Measurements from ENCODE around the gene NANS.
"Not testable (repeated sequence)": the region's sequence is repeated elsewhere in the genome, so short reads cannot be mapped to it uniquely, and the experiment has no call there.

The NANS gene

GRCh38 chr9:98100456-98100855, 43.9 kb downstream of the NANS start:
- peak overlapping the region; percentile 73 to 89 for H3K27ac Mint-ChIP-seq
- ATAC-seq (replicated peaks) (no peak), DNase-seq (no peak)
- H3K36me3 Mint-ChIP-seq (ENCODE audit: insufficient read depth): peaks cover 35% of the 10 kb centered on the region
- peak overlapping the region; percentile 18 to 57 for H3K4me3 Mint-ChIP-seq
- H3K9me3 Mint-ChIP-seq: no peaks in the 10 kb centered on the region
- H3K27me3 Mint-ChIP-seq: no peaks in the 10 kb centered on the region
- peaks cover 53 to 57% of the 10 kb centered on the region in 2 donors for H3K4me1 Mint-ChIP-seq (ENCODE audit: low read depth in 2 of 2)

- H3K27me3 Mint-ChIP-seq: no peaks in the 10 kb centered on the region
- H3K27ac Mint-ChIP-seq: peak overlapping the region; percentile 73 to 89
- peaks cover 60 to 64% of the 10 kb centered on the region in 2 donors for H3K4me1 Mint-ChIP-seq (ENCODE audit: low read depth in 2 of 2)
- H3K36me3 Mint-ChIP-seq (ENCODE audit: insufficient read depth): peaks cover 33% of the 10 kb centered on the region
- ATAC-seq (replicated peaks) (no peak), DNase-seq (no peak)
- H3K4me3 Mint-ChIP-seq: peak overlapping the region; percentile 62 to 73
- H3K9me3 Mint-ChIP-seq: no peaks in the 10 kb centered on the region
Observed at GRCh38 chr9:98101416-98101815, 44.9 kb downstream of the NANS start.

GRCh38 chr9:98101868-98102273, 45.3 kb downstream of the NANS start:
- Mint-ChIP-seq H3K27ac (peak overlapping the region; percentile 73 to 89), H3K4me1 (ENCODE audit: low read depth in 2 of 2) (peaks cover 59 to 64% of the 10 kb centered on the region in 2 donors), H3K27me3 (no peaks in the 10 kb centered on the region), H3K9me3 (no peaks in the 10 kb centered on the region), H3K4me3 (peak overlapping the region; percentile 62 to 73), H3K36me3 (ENCODE audit: insufficient read depth) (peaks cover 36% of the 10 kb centered on the region)
- DNase-seq (peak; percentile 74 to 78 (median 76)), ATAC-seq (replicated peaks) (peak; percentile 97)

GRCh38 chr9:98104445-98104881, 47.9 kb downstream of the NANS start:
- no peaks in the 10 kb centered on the region for H3K9me3 Mint-ChIP-seq
- peak overlapping the region; percentile 47 to 73 for H3K4me3 Mint-ChIP-seq
- no peaks in the 10 kb centered on the region for H3K27me3 Mint-ChIP-seq
- peak overlapping the region; percentile 73 to 89 for H3K27ac Mint-ChIP-seq
- peaks cover 47% of the 10 kb centered on the region for H3K36me3 Mint-ChIP-seq (ENCODE audit: insufficient read depth)
- DNase-seq: no peak
- no peak for ATAC-seq (replicated peaks)
- H3K4me1 Mint-ChIP-seq (ENCODE audit: low read depth in 2 of 2): peaks cover 63 to 71% of the 10 kb centered on the region in 2 donors

- Mint-ChIP-seq H3K4me1 (ENCODE audit: low read depth in 2 of 2) (peaks cover 63 to 72% of the 10 kb centered on the region in 2 donors), H3K27ac (peak overlapping the region; percentile 73 to 89), H3K4me3 (peak overlapping the region; percentile 47 to 73), H3K36me3 (ENCODE audit: insufficient read depth) (peaks cover 46% of the 10 kb centered on the region), H3K27me3 (no peaks in the 10 kb centered on the region), H3K9me3 (no peaks in the 10 kb centered on the region)
- ATAC-seq (replicated peaks) (no peak), DNase-seq (no peak)
Observed at GRCh38 chr9:98105006-98105405, 48.5 kb downstream of the NANS start.

- ATAC-seq (replicated peaks) (peak; percentile 58), DNase-seq (no peak)
- Mint-ChIP-seq H3K27ac (peak overlapping the region; percentile 89 to 97), H3K4me3 (peak overlapping the region; percentile 62 to 66), H3K27me3 (no peaks in the 10 kb centered on the region), H3K9me3 (no peaks in the 10 kb centered on the region), H3K4me1 (ENCODE audit: low read depth in 2 of 2) (peaks cover 51 to 72% of the 10 kb centered on the region in 2 donors), H3K36me3 (ENCODE audit: insufficient read depth) (peaks cover 46% of the 10 kb centered on the region)
Observed at GRCh38 chr9:98107926-98108325, 51.4 kb downstream of the NANS start.

- Mint-ChIP-seq H3K4me1 (ENCODE audit: low read depth in 2 of 2) (peaks cover 48 to 74% of the 10 kb centered on the region in 2 donors), H3K27me3 (no peaks in the 10 kb centered on the region), H3K36me3 (ENCODE audit: insufficient read depth) (peaks cover 46% of the 10 kb centered on the region), H3K4me3 (peak overlapping the region; percentile 62 to 66), H3K9me3 (no peaks in the 10 kb centered on the region), H3K27ac (peak overlapping the region; percentile 89 to 97)
- ATAC-seq (replicated peaks) (peak; percentile 91), DNase-seq (peak; percentile 32 to 52 (median 33))
Observed at GRCh38 chr9:98108531-98109031, 52.0 kb downstream of the NANS start.

- Mint-ChIP-seq H3K27ac (peak overlapping the region; percentile 89 to 97), H3K4me3 (peak overlapping the region; percentile 62 to 66), H3K4me1 (ENCODE audit: low read depth in 2 of 2) (peaks cover 46 to 72% of the 10 kb centered on the region in 2 donors), H3K9me3 (no peaks in the 10 kb centered on the region), H3K36me3 (ENCODE audit: insufficient read depth) (peaks cover 44% of the 10 kb centered on the region), H3K27me3 (no peaks in the 10 kb centered on the region)
- DNase-seq: no peak
- ATAC-seq (replicated peaks): no peak
Observed at GRCh38 chr9:98109052-98109451, 52.5 kb downstream of the NANS start.

- peak overlapping the region; percentile 95 to 99 for H3K27ac Mint-ChIP-seq
- DNase-seq; H3K27me3 Mint-ChIP-seq; H3K9me3 Mint-ChIP-seq; ATAC-seq (replicated peaks); H3K4me3 Mint-ChIP-seq: not testable (repeated sequence)
- H3K4me1 Mint-ChIP-seq (ENCODE audit: low read depth in 2 of 2): peaks cover 38 to 54% of the 10 kb centered on the region in 2 donors
- H3K36me3 Mint-ChIP-seq (ENCODE audit: insufficient read depth): peaks cover 32% of the 10 kb centered on the region
Observed at GRCh38 chr9:98117097-98117496, 60.6 kb downstream of the NANS start.

- peaks cover 33% of the 10 kb centered on the region for H3K36me3 Mint-ChIP-seq (ENCODE audit: insufficient read depth)
- H3K4me1 Mint-ChIP-seq (ENCODE audit: low read depth in 2 of 2): peaks cover 40 to 53% of the 10 kb centered on the region in 2 donors
- H3K9me3 Mint-ChIP-seq: no peaks in the 10 kb centered on the region
- H3K27ac Mint-ChIP-seq: peak overlapping the region; percentile 95 to 99
- peak; percentile 81 for ATAC-seq (replicated peaks)
- H3K27me3 Mint-ChIP-seq: no peaks in the 10 kb centered on the region
- peak; percentile 41 to 57 (median 48) for DNase-seq
- peak overlapping the region; percentile 85 to 96 for H3K4me3 Mint-ChIP-seq
Observed at GRCh38 chr9:98117984-98118639, 61.6 kb downstream of the NANS start.

- Mint-ChIP-seq H3K9me3 (no peaks in the 10 kb centered on the region), H3K27me3 (no peaks in the 10 kb centered on the region), H3K4me1 (ENCODE audit: low read depth in 2 of 2) (peaks cover 40 to 49% of the 10 kb centered on the region in 2 donors), H3K27ac (peak within 1 kb of the TSS; percentile 95 to 99), H3K4me3 (peak within 1 kb of the TSS; percentile 85 to 96), H3K36me3 (ENCODE audit: insufficient read depth) (peaks cover 33% of the 10 kb centered on the region)
- DNase-seq: peak; percentile 22 to 36 (median 28)
- peak; percentile 64 for ATAC-seq (replicated peaks)
Observed at GRCh38 chr9:98118640-98119601, 62.4 kb downstream of the NANS start, which contains the start of gene TRIM14. TRIM14 (minus strand) TSS chr9:98119222; CDS start chr9:98119188, 34 bp downstream.

GRCh38 chr9:98120476-98120875, 63.9 kb downstream of the NANS start:
- Mint-ChIP-seq H3K27me3 (no peaks in the 10 kb centered on the region), H3K4me1 (ENCODE audit: low read depth in 2 of 2) (peaks cover 40 to 49% of the 10 kb centered on the region in 2 donors), H3K27ac (peak overlapping the region; percentile 95 to 99), H3K4me3 (peak overlapping the region; percentile 85 to 96), H3K36me3 (ENCODE audit: insufficient read depth) (peaks cover 27% of the 10 kb centered on the region), H3K9me3 (no peaks in the 10 kb centered on the region)
- no peak for DNase-seq
- ATAC-seq (replicated peaks): no peak

- H3K4me3 Mint-ChIP-seq: peak overlapping the region; percentile 85 to 96
- H3K36me3 Mint-ChIP-seq (ENCODE audit: insufficient read depth): peaks cover 23% of the 10 kb centered on the region
- no peaks in the 10 kb centered on the region for H3K27me3 Mint-ChIP-seq
- H3K27ac Mint-ChIP-seq: peak overlapping the region; percentile 95 to 99
- DNase-seq (no peak), ATAC-seq (replicated peaks) (no peak)
- H3K4me1 Mint-ChIP-seq (ENCODE audit: low read depth in 2 of 2): peaks cover 40 to 49% of the 10 kb centered on the region in 2 donors
- H3K9me3 Mint-ChIP-seq: no peaks in the 10 kb centered on the region
Observed at GRCh38 chr9:98121058-98121457, 64.5 kb downstream of the NANS start.

All from effector memory CD8-positive, alpha-beta T cell (primary cell).